CD4-positive, alpha-beta T cell treated with Interleukin-2 at 100 ng/mL for 4 hours (primary cell): ENCODE measurements around the gene UPK3A.

Experiments
- DNase-seq: peaks from one replicate; pipeline ENCODE4 v3.0.0-alpha.2; 2020; ENCODE audit warnings: low spot score

UPK3A gene

GRCh38 chr22:45329530-45329936 is 44.8 kb downstream of the UPK3A start:
- no peak for DNase-seq

GRCh38 chr22:45330548-45330947 is 45.8 kb downstream of the UPK3A start:
- DNase-seq: no peak

GRCh38 chr22:45331486-45331885 is 46.7 kb downstream of the UPK3A start:
- DNase-seq: no peak

- no peak for DNase-seq
These were observed 47.3 kb downstream of the UPK3A start for GRCh38 chr22:45332001-45332400.

- no peak for DNase-seq
These were observed 49.3 kb downstream of the UPK3A start for GRCh38 chr22:45334068-45334467.

GRCh38 chr22:45334528-45334927 is 49.8 kb downstream of the UPK3A start:
- DNase-seq: no peak

GRCh38 chr22:45335021-45335818 is 50.5 kb downstream of the UPK3A start:
- DNase-seq: no peak

GRCh38 chr22:45335854-45336522 is 51.2 kb downstream of the UPK3A start:
- no peak for DNase-seq

GRCh38 chr22:45336971-45337431 is 52.3 kb downstream of the UPK3A start:
- no peak for DNase-seq

- DNase-seq: no peak
These were observed 52.8 kb downstream of the UPK3A start for GRCh38 chr22:45337536-45337935.

GRCh38 chr22:45338795-45339194 is 54.0 kb downstream of the UPK3A start:
- DNase-seq: no peak

GRCh38 chr22:45340323-45340722 is 55.6 kb downstream of the UPK3A start:
- DNase-seq: no peak

- DNase-seq: peak; percentile 36
These were observed 56.7 kb downstream of the UPK3A start for GRCh38 chr22:45341498-45341897.

GRCh38 chr22:45343143-45343542 is 58.4 kb downstream of the UPK3A start:
- no peak for DNase-seq

GRCh38 chr22:45344334-45344733 is 59.6 kb downstream of the UPK3A start:
- DNase-seq: no peak
